COLO829 (cell line): ENCODE measurements around the gene OSER1.

Experiments
- DNase-seq: peaks from one replicate; pipeline ENCODE4 v3.0.0; 2012; ENCODE audit warnings: low spot score

OSER1 gene

DNA sequence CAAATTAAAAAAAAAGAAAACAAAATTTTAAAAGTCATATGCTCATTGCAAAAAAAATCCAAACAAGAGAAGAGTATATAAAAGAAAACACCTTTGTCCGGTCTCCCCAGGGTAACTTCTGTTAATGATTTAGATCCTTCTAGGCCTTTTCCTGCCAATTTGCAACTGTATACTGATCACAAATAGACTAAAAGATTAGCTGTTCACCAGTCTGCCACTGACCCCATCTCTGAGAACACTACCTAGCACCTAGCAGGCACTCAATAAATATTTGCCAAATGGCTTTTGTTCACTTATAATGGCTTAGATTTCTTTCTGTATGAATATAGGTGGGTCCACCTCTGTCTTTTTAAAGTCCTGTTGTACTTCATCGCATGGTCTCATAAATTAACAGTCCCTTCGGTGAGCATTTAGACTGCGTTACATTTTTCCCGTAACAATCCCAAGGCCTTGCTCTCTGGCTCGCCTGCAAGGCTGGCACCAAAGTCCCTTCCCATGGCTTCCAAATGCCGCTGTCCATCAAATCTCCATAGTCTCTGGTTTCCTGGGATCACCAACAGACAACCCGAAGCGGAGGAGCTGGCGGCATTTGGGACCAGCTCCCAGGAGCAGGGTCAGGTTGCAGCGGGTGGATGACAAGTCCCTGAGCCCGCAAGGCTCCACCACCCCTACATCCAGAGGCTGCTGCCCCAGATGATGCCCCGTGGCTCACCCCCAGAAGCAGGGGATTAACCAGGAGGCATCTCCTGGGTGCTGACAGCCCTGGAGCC lies 35.4 kb downstream of the OSER1 start:
- DNase-seq: no peak

DNA sequence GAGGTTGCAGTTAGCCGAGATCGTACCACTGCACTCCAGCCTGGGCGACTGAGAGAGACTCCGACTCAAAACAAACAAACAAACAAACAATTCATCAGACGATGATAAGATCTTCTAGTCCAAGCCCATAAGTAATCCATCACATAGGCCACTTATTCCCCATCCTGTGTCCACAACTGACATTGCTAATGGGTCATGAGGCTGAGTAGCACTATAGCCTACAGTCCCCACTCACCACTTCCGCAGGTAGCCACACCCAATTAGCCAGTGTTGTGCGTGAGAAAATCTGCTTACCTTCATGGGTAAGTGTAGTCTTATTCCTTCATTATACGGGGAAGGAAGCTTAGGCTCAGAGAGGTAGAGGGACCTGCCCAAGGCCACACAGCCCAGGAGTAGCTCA lies 36.7 kb downstream of the OSER1 start:
- no peak for DNase-seq

DNA sequence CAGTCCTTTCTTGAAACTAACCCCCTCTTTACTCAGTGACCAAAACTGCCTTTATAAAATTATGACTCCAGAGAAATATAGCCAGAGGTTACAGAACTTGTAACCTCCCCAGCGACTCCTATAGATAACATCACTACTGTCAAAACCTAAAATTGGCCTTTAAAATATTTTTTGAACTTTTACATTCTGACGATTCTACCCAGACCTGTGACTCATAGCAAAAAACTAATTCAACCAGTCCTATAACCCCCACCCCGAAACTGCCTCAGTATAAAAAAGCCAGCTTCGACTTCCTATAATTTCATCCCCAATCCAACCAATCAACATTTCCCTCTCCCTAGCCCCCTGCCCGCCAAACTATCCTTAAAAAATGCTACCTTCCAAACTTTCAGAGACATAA lies 37.5 kb downstream of the OSER1 start:
- no peak for DNase-seq

DNA sequence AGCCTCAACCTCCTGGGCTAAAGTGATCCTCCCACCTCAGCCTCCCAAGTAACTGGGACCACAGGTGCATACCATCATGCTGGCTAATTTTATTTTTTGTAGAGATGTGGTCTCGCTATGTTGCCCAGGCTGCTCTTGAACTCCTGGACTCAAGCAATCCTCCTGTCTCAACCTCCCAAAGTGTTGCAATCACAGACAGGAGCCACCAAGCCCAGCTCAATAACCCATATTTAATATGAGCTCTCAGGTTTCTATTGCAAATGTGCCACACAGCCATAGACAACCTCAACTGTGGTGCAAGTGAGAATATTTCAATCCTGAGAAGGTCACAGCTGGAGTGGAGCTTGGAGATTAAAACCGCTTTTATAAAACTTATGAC lies 38.0 kb downstream of the OSER1 start:
- DNase-seq: no peak

DNA sequence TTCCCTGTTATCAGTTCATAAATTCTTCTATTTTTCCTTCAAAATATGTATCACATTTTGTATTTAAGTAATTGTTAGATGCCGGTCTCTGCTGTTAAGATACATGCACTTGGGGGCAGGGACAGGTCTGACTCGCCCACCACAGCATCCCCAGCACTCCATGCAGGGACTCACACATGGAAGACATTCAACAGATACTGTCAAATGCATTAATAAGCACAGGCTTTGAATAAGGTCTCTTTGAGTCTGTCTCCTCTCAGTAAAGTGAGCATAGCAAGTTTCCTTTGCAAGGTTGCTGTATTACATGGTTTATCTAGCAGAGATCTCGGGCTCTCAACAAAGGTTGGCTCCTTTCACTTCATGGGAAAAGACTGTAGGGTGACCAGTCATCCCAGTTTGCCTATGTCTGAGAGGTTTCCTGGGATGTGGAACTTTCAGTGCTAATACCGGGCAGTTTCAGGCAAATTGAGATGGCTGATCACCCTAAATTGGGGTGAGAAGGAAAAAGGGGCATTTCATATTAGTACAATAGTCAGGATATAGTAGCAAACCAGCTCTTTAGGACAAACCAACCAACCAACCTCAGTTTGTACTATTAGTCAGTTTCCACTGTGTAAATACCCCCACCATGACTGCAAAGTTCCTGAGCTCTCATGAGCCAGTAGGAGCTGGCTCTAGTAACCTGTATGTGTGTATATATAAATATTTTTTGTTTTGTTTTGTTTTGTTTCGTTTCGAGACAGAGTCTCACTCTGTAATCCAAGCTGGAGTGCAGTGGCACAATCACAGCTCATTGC lies 38.6 kb downstream of the OSER1 start:
- DNase-seq: no peak

DNA sequence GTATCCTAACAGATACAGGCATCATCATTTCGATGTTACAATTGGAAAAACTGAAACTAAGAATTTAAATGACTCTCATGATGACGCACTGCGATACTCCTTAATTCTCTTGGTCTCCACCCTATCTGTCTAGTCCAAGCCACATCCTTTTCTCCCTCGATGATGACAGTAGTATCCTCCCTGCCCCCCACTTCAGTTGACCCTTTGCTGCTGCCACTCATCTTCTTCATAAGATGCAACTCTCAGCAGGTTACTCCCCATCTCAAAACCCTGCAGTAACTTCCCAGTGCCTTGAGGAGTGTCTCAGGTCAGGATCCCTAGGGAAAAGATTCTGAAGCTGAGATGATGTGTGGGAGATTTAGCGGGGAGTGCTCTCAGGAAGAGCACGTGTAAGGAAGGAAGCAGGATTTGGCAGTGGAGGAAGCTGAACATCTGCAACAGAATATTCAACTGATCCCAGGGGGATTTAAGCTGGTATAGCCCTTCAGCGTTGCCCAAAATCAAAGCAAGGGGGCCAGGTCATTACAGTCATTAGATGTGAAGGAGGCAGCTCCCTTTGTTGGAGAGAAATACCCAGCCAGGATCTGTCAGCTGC lies 39.7 kb downstream of the OSER1 start:
- no peak for DNase-seq

DNA sequence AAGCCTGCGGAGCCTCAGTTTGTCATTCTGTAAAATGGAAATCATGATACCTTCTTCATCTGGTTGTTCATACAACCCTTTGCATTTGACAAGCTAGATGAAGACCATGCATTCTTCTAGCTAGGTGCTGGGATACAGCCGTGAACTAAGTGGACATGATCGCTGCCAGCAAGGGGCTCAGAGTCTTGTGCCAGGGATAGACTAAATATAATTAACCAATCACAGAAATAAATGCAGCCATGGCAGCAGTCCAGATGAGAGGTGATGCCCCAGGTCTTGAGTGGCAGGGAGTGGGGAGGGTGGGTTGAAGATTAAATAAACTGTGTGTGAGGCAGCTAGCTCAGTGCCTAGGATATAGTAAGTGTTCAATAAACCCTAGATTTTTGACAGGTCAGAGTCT lies 42.8 kb downstream of the OSER1 start:
- no peak for DNase-seq

DNA sequence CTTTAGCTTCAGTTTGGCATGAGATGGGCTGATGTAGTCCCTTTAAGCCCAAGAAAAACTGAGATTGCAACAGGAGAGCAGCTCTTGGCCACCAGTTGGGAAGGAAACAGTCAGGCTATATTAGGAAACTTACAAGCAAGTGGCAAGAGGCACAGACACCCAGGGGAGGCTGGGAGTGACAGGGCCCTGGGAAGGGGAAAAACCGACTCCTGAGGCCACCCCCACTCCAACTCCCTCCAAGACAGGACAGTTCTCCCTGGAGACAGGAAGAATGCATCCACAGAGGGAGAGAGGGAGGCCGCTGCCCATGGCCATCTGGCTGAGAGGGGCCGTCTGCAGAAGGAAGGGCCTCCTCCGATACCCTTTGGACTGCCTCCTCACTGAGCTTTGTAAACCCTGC lies 44.1 kb downstream of the OSER1 start:
- DNase-seq: no peak

DNA sequence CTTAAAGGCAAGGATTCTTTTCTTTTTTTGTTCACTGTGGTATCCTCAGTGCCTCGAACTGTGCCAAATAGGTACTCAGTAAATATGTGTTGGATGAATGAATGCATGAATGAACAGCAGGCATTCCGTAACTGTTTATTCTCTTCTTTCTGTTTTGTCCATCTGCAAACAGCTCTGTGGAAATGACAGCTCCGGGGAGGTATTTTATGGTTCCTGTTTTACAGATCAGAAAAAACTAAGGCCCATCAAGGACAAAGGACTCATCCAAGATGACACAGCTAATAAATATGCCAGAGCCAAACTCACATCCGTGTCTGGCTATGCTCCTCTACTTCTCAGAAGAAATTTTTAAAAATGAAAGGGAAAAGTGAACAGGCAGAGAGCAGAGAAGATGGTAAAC lies 44.6 kb downstream of the OSER1 start:
- DNase-seq: no peak

DNA sequence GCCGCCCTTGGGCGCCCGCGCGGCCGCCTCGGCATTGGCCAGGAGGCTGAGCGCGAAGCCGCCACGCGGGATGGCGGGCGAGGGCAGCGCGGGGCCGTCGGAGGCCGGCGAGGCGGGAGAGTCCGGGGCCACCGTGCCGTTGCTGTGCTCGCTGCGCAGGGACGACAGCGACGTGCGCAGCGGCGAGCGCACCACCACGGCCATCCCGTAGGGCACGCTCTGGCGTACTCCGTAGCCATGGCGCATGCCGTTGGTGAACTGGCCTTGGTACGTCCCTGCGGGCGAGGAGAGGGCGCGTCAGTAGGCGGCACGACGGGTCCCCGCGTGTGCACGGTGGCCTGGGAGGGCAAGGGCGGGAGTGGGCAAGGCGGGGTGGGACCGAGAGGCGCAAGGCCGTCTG lies 50.4 kb downstream of the OSER1 start:
- DNase-seq: no peak

DNA sequence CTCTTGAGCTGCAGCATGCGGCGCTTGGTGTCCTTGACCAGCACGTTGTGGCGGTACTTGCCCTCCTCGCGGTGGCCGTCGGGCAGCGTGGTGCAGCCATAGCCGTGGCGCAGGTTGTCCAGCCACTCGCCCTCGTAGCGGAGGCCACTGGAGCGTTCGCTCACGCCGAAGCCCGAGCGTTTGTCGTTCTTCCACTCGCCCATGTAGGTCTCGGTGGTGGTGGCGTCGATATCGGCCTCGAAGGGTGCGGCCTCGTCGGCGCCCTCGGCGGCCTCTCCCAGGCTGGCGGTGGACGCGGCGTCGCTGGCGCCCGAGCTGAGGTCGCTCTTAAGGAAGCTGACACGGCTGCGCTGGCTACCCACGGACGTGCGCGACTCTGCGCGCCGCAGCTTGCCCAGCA lies 50.9 kb downstream of the OSER1 start:
- no peak for DNase-seq

DNA sequence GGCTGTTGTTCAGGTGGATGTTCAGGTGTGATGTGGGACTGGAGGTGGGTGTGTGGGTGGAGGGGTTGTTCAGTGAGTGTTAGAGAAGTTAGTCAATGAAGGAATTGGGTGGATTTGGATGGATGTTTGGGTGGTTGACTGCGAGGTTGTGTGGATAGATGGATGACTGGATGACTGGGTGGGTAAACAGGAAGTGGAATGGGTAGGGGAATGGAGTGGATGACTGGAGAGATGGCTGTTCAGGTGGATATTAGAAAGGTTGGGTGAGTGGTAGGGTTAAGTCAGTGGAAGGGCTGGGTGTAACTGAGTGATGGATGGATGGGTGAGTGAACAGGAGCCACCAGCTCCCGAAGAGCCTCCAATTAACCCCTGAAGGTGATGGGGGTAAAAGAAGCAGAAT lies 51.4 kb downstream of the OSER1 start:
- no peak for DNase-seq

DNA sequence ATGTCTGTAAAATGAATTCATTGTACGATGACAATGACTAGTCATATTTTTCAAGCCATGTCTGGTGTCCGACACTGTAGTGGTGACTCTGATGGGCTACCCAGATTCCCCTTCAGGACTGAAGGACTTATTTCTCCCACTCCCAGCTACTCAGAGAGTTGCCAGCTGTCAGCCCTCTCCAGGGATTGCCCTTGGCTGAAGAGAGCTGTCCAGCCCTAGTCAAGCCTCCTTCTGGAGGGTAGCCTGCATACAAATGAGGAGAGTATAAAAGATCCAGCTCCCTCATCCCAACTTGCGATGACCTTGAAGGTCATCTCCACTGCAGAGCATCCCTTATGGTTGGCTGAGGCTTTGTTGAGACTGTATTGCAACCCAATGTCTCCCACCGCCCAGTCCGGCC lies 53.5 kb downstream of the OSER1 start:
- no peak for DNase-seq

DNA sequence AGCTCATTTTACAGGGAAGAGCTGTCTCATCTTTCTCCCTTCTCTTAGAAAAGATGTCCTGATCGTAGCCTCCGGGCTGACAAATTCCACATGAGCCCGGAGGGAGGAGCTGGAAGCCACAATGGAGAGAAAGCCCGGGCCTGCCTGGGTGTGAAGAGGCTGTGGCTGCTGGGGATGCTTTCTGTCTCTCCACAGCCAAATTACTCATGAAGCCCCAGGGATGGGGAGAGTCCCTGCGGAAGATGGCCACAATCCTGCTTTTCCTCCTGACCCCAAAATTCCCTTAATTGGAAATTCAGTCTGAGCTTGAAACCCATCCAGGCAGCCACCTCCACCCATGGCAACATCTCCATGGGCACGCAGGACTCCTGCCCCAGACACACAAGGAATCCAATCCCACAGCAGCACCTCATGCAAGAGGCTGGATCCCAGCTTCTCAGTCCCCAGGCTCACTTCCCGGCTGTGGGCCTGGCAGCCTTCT lies 56.0 kb downstream of the OSER1 start:
- DNase-seq: no peak

DNA sequence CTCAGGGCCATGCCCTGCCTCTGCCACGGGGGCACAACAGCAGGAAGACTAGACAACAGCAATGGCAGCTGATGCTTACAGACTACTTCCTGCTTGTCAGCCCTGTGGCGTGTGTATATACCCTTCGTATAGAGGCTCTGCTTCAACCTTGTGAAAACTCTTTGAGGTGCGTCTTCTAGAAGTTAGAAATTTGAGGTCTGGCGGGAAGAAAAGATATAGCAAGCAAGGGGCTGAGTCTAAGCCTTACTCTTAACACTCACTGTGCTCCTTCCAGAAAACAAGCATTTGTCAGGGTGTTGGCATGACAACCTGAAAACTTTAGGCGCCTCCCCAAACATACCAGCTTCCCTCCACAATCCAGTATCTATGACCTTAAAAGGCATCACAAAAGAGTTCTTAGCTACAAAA lies 56.9 kb downstream of the OSER1 start:
- DNase-seq: no peak

DNA sequence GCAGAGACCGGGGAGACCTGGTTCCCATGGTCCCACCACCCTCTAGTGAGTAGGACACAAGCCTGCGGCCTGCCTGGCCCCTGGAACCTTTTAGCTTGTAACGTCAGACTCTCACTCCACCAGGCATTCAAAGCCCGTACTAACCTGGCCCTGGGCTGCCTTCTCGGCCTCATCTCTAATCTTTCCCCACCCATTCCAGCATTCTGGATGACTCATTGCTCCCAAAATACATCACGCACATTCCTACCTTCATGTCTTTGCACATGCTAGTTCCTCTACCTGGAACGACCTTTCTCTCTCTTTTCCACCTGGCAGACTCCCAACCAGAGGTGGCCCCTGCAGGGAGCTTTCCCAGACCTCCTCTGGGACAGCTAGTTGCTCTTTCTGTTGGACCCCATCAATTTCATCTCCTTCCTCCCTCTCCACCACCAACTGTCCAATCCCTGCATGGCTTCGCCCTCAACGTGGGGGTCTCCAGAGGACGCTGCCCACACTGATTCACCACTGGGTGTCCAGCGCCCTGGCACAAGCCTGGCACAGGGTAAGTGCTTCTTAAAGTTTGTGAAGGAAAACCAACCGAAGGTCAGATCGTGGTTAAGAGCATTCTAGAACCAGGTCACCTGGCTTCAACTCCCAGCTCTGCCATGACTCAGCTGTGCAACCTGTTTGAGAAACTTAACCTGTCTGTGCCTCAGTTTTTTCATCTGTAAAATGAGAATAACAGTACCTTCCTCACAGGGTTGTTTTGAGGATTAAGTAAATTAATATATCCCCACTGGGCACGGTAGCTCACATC lies 58.8 kb downstream of the OSER1 start:
- DNase-seq: no peak

DNA sequence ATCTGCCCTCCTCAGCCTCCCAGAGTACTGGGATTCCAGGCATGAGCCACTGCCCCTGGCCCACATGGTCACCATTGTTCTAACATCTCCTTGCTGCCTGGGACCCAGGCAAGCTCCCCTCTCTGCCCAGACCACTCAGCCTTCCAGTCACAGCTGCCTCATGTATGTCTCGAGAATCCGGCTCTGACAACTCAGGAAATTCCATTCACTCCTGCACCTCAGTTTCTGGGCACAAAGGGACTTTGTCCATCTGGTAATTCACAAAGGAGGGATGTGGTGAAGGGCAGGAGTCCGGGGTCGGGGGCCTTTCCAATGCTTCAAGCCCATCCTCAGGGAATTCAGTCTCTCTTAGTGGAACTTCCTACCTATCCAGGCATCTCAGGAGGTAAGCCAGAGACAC lies 64.3 kb downstream of the OSER1 start:
- DNase-seq: no peak
